GM19193 (cell line): ENCODE results near the gene TOMM5.

Experiments used
- POLR2A ChIP-seq: IDR thresholded peaks from 4 replicates; pipeline ENCODE4 v1.6.1; 2011; ENCODE audit not compliant: insufficient read depth, insufficient read length; ENCODE audit errors: extremely low read depth

Gene TOMM5

DNA sequence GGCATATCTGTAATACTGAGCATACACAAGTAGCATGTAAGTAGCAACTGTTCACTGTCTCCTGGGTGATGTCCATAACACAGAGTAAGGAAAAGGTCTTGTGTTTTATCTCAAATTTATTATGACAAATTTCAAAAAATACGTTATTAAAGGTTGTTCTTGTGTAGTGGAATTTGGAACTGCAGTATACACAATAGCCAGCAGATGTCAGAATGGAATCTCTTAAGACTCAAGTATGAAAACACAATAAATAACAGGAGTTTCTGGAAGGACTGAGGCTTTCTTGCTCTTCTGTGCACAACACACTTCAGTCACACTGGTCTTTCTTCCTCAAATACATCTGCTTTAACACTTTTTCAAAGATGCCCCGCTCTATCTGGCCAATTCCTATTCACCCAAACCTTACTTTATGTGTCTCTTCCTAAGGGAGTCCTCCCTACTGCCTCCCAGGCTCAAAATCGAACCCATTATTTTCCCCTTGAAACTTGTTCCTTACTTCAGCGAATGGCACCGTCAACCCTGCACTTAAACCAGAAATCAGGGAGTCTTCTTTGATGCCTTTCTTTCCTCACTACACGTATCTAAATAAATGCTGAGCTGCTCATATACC, 9.7 kb downstream of the TOMM5 start:
- no peak for TF ChIP-seq POLR2A

GRCh38 chr9:37575921-37576721, 16.3 kb downstream of the TOMM5 start, which contains the start of gene FBXO10:
Gene FBXO10, minus strand, starts transcription at chr9:37576380. Its CDS starts 34,612 bp downstream, at chr9:37541768.
- peak; percentile 61 for TF ChIP-seq POLR2A

DNA sequence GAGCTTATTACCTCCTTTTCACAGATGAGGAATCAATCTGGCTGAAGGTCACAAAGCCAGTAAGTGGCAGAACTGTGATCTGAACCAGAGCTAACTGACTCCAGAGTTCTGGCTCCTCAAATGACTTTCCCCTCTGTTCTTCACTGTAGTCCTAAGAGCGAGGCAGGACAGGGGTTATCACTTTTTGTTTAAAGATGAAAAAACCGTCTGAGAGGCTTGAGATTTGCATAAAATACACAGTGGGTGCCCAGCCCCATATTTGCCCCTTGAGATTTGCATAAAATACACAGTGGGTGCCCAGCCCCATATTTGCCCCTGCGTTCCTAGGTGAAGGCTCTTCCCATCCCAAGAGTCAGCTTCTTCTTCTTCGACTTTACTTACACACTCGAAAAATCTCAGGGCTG, 16.9 kb downstream of the TOMM5 start:
- TF ChIP-seq POLR2A, result no peak

GRCh38 chr9:37575001-37575400, 17.4 kb downstream of the TOMM5 start:
- no peak for TF ChIP-seq POLR2A

DNA sequence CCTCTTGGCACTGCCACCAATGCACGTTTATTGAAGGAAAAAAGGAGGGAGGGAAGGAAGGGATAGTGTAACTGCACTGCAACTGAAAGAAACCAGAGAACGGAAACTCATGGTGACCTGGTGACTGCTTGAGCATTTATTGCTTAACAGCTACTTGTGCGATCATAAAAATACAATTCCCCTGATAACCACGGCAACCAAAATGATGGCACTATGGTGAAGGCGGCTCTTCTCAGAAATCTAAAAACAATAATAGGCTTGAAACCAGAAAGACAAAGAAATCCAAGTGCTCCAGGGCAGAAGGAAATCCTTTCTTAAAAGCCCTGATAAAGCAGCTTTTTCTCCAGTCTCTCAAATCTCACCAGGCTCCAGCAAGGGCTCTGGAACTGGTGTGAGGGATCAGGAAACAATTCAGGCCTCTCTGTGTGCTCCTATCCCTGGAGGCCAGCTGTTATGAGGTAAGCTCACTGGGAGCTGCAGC, 18.1 kb downstream of the TOMM5 start:
- no peak for TF ChIP-seq POLR2A

DNA sequence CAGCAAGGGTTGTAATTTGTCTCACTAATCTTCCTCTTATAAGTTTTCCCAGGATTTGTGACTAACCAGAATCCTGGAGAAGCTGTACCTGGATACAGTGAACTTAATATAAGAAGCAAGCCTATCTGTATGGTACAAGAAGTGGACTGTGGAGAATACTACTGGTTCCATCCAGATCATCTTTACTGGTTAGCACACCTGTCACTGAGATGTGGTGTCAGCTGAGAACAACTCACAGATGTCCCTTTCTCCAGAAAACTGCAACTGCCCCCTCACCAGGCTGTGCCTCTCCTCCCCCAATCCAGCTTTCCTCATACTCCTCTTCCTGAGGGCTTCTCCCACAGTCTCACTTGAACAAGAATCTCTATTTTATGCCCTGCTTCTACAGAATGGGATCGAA, 21.1 kb downstream of the TOMM5 start:
- no peak for TF ChIP-seq POLR2A

DNA sequence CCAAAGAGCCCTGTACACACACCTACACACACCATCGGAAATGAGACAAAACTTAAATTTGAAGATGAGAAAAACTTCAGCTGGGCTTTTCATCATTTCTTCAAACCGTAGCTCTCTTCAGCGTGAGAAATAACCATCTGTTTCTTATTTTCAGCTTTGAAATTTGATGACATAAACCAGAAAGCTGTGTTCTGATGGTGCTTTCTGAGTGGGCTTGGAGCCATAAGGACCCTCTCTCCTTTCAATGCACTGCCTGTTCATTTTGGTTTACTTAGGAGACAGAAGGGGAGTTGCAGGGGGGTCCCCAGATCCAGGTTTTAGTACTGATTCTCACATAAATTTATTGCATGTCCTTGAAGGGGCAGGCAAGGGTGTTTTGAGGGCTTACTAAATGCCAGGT, 25.7 kb downstream of the TOMM5 start:
- TF ChIP-seq POLR2A, result no peak

DNA sequence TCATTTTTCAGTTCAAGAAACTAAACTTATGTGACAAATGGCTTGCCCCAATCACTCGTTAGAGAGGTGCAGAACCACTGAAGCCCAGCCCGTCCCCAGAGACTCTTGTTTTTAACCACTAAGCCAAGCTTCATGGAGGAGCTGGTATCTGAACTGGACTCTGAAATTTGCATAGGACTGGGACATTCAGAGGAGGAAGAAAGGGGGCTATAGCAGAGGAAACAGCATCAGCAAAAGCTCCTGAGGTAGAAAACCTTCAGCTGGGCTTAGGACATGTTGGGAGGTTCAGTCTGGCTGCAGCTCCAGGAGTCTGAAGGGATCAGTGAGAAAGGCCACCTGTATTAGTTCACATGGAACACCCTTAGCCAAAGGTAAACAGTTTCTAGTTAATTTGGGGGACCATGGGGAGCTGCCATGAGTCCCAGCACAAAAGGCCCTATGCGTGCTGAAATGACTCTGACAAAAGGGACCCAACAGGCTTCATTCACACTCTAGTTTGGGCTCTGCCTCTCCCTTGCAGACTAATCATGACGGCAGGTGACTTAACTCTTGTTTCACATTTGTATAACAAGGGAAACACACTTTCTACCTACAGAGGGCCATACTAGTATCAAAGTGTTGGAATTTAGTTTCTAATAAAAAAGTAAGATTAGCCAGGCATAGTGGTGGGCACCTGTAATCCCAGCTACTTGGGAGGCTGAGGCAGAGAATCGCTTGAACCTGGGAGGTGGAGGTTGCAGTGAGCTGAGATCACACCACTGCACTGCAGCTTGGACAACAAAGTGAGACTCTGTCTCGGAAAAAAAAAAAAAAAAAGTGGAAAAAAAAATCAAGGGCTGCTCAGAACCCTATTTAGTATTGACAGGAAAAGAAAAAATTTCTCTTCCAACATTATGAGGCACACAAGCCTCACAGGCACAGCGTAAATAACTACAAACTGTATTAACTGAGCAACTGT, 26.5 kb downstream of the TOMM5 start:
- TF ChIP-seq POLR2A, result no peak

DNA sequence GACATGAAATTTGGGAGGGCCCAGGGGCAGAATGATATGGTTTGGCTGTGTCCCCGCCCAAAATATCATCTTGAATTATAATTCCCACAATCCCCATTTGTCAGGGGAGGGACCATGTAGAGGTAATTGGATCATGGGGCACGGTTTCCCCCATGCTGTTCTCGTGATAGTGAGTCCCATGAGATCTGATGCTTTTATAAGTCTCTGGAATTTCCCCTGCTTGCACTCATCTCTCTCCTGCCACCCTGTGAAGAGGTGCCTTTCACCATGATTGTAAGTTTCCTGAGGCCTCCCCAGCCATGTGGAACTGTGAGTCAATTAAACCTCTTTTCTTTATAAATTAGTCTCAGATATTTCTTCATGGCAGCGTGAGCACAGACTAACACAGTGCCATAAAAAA, 27.5 kb downstream of the TOMM5 start:
- no peak for TF ChIP-seq POLR2A

DNA sequence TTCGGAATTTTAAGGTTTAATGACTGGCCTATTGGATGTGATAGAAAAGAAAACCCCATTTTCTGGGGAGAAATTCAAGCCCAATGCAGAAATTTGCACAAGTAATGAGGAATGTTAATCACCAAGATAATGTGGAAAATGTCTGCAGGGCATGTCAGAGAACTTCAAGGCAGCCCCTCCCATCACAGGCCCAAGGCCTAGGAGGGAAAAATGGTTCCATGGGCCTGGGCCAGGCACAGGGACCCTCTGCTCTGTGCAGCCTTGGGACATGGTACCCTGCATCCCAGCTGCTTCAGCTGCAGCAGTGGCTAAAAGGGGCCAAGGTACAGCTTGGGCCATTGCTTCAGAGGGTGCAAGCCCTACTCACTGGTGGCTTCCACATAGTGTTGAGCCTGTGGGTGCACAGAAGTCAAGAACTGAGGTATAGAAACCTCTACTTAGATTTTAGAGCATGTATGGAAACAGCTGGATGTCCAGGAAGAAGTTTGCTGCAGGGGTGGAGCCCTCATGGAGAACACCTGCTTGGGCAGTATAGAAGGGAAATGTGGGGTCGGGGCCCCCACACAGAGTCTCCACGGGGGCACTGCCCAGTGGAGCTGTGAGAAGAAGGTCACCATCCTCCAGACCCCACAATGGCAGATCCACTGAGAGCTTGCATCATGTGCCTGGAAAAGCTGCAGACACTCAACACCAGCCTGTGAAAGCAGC, 28.4 kb downstream of the TOMM5 start:
- TF ChIP-seq POLR2A, result no peak

DNA sequence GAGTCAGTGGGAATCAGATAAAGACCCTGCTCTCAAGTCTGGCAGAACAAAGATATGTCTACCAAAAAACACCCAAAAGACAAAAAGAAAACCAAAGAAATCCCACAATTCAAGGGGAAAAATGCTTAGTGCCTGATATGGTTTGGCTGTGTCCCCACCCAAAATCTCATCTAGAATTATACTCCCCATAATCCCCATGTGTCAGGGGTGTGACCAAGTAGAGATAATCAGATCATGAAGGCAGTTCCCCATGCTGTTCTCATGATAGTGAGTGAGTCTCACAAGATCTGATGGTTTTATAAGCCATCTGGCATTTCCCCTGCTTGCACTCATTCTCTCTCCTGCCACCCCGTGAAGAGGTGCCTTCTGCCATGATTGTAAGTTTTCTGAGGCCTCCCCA, 29.6 kb downstream of the TOMM5 start:
- TF ChIP-seq POLR2A, result no peak

- no peak for TF ChIP-seq POLR2A
Observed at GRCh38 chr9:37561682-37562081, 30.7 kb downstream of the TOMM5 start.

DNA sequence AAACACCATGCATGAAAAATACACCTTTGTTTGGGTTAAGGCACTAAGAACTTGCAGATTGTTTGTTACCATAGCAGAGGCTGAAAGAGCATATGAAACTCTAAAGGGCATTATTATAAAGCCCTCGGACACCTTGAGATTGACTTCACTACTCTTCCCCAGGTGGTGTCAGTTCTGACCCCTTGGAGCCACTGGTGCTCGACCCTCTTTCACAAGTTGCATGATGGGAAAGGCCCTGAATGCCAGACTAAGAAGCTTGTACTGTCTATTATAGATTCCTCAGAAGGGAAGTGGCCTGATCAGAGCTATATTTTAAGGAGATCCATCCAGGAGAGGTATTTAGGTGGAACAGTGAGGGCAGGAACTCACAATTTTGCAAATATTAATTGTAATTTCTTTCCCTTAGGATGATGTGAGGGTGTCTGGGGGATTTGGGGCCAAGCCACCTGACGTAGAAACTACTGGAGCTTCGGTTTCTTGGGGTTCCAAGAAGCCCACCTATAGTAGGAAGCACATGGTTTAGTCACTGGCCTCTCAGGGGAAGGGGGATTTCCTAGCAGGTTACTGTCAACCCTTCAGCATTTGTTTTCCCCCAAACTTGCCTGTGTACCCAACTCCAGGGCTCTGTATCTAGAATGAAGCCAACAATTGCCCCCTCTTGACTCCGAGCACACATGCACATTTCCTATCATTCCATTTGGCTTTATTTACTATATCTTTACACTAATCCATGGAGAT, 32.4 kb downstream of the TOMM5 start:
- TF ChIP-seq POLR2A, result no peak

DNA sequence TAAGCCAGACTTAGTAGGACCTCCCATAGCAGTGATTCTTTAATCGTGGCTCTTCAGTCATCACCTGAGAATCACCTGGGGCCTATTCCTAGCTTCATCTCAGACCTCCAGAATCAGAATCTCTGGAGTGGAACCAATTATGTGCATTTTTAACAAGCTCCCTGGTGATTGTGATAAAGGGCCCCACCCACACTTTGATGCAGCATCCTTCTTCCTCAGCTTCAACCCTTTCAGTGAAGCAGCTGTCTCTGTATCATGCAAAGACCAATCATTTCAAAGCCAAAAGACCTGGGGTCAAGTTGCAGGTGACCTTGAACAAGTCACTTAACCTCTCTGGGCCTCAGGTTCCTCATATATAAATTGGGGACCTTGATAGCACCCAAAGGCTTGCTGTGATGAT, 33.3 kb downstream of the TOMM5 start:
- TF ChIP-seq POLR2A, result no peak
